ENCODE measurements around the gene TTC28.
"Not testable (repeated sequence)": the region's sequence is repeated elsewhere in the genome, so short reads cannot be mapped to it uniquely, and the experiment has no call there.

GRCh38 chr22:28568974-28569373 lies 110.7 kb downstream of the TTC28 start:
- TF ChIP-seq, protein P1, sequence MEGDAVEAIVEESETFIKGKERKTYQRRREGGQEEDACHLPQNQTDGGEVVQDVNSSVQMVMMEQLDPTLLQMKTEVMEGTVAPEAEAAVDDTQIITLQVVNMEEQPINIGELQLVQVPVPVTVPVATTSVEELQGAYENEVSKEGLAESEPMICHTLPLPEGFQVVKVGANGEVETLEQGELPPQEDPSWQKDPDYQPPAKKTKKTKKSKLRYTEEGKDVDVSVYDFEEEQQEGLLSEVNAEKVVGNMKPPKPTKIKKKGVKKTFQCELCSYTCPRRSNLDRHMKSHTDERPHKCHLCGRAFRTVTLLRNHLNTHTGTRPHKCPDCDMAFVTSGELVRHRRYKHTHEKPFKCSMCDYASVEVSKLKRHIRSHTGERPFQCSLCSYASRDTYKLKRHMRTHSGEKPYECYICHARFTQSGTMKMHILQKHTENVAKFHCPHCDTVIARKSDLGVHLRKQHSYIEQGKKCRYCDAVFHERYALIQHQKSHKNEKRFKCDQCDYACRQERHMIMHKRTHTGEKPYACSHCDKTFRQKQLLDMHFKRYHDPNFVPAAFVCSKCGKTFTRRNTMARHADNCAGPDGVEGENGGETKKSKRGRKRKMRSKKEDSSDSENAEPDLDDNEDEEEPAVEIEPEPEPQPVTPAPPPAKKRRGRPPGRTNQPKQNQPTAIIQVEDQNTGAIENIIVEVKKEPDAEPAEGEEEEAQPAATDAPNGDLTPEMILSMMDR (IDR thresholded peaks at IDR 0.05), result not testable (repeated sequence)
- TF ChIP-seq POLR2A (IDR thresholded peaks at IDR 0.05), result not testable (repeated sequence)

Data from heart left ventricle (tissue), 13 donors.